DND-41 (cell line): ENCODE measurements around the gene MECR.

Source experiments
- CTCF ChIP-seq: IDR thresholded peaks from 2 replicates; pipeline ENCODE4 v1.5.1; 2012; ENCODE audit warnings: borderline replicate concordance, low read length, moderate library complexity, mild to moderate bottlenecking; ENCODE audit not compliant: poor library complexity, severe bottlenecking; ENCODE audit errors: extremely low read depth
- EZH2 ChIP-seq: IDR thresholded peaks from 3 replicates; pipeline ENCODE4 v1.6.1; 2012; ENCODE audit warnings: borderline replicate concordance, low read depth, mild to moderate bottlenecking, moderate library complexity, low read length, inconsistent platforms; ENCODE audit not compliant: severe bottlenecking

DNA sequence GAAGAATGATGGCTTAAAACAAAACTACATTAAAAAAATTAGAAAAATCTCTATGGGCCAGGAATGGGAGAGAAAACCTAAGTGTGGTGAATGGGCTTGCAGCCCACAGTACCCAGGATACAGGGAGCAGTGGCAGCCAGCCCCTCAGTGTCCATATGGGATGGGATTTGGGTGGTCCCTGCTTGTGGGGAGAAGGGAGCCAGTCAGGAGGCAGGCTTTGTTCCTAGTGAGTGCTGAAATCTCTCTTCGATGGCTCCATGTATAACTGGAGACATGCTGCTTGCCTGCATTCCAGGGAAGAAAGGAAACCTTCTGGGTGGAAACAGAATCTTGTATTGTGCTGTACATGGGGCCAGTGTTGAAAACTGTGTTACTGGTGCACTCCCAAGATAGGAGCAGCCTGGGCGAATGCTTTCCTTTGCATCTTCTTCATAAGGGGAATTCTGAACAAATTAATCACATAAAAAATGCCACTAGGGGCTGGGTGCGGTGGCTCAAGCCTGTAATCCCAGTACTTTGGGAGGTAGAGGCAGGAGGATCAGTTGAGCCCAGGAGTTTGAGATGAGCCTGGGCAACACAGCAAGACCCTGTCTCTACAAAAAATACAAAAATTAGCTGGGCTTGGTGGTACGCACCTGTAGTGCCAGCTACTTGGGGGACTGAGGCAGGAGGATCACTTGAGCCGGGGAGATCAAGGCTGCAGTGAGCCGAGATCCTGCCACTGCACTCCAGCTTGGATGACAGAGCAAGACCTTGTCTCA lies 41.6 kb upstream of the MECR start:
- no peak for TF ChIP-seq CTCF
- TF ChIP-seq EZH2 = no peak
